OCI-LY7 (cell line): Measurements from ENCODE around the gene CACNA1I.

ENCODE experiments used
- CTCF ChIP-seq: fragments of 200-600 bp; sonication (generic); conservative IDR thresholded peaks from 2 replicates; pipeline ENCODE4 v1.5.1; 2014; ENCODE audit warnings: mild to moderate bottlenecking, antibody characterized with exemption, low read length, moderate library complexity, mixed read lengths
- EZH2phosphoT487 ChIP-seq: fragments of 200-600 bp; sonication (generic); IDR thresholded peaks from 2 replicates; pipeline ENCODE4 v1.6.1; 2018; ENCODE audit warnings: low read depth, borderline replicate concordance, mild to moderate bottlenecking, mixed run types, antibody characterized with exemption, low read length, moderate library complexity, mixed read lengths

- no peak for TF ChIP-seq EZH2phosphoT487
- no peak for TF ChIP-seq CTCF
These were observed 83.8 kb downstream of the CACNA1I start for GRCh38 chr22:39654131-39654926.
